GM21529 (cell line): ENCODE data around the gene RGS19.

Experiments used
- ATAC-seq: cut with Tn5 transposase; IDR thresholded peaks from one replicate; pipeline ENCODE4 v1.9.1; 2021; ENCODE audit not compliant: unreplicated experiment

The RGS19 gene

DNA sequence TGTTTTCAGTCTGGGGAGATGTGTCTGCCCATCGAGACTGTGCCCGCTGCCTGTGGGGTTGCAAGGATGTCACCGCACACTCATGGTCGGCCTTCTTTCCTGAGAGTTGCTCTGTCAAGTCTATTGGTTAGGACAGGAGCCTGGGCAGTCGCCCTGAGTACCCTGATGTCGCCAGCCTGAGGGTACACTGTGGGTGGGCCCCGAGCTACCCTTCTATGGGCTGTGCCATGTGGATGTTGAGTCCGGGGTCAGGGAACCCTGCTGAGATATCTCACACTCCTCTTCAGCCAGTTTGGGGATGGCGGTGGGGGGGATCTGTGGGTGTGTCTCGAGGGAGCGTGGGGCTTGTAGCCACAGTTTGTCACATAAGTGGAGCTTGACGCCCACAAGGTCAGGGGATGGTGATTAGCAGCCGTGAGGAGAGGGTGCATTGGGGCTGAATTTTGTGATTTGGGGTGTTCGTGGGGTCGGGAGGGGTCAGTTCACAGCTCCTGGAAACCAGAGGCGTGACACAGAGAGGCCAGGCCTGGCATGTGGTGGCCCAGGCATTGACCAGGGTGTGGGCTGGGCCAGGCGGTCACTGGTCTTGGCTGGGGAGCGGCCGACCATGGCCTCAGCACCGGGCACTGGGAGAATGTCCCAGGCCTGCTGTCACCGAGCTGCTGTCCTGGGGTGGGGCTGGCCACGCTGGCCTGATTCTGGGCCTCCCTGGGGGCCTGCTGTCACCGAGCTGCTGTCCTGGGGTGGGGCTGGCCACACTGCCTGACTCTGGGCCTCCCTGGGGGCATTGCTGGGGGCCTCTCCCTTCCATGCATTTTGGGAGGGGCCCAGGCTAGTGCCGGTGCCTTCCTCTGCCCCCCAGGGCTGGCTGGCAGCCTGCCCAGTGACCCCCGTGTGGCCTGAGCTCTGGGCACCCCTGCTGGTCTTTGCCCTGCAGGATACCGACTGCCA, 29.7 kb upstream of the RGS19 start:
- ATAC-seq: no peak

DNA sequence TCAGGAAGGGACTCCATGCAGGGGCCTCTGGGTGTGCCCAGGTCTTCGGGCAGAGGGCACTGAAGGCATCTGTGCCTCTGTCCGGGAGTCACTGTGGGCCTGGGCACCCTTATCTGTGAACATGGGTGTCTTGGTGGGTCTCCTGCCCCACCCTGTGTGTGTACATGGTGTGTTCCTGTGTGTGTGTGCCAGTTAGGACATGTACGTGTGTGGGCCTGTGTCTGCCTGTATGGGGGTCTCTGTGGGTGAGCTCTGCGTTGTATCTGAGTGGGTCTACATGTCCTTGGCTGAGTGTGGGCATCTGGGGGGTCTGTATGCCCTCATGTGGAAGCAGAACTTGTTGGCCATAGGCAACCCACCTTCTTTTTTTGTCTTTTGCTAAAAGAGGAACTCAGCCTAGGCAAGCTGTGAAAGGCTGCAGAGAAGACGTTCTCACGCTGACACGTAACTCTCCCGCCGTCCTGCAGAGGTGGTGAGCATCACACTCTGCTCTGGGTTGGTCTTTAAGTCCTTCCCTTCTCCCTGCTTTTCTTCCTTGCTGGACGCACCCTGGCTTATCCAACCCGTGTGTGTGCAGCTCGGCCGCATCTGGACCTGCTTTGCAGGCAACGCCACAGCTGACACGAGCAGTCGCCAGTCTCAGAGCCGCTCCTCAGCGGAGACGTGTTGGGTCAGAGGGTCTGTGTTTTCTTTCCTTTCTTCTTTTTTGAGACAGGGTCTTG, 28.6 kb upstream of the RGS19 start:
- no peak for ATAC-seq

DNA sequence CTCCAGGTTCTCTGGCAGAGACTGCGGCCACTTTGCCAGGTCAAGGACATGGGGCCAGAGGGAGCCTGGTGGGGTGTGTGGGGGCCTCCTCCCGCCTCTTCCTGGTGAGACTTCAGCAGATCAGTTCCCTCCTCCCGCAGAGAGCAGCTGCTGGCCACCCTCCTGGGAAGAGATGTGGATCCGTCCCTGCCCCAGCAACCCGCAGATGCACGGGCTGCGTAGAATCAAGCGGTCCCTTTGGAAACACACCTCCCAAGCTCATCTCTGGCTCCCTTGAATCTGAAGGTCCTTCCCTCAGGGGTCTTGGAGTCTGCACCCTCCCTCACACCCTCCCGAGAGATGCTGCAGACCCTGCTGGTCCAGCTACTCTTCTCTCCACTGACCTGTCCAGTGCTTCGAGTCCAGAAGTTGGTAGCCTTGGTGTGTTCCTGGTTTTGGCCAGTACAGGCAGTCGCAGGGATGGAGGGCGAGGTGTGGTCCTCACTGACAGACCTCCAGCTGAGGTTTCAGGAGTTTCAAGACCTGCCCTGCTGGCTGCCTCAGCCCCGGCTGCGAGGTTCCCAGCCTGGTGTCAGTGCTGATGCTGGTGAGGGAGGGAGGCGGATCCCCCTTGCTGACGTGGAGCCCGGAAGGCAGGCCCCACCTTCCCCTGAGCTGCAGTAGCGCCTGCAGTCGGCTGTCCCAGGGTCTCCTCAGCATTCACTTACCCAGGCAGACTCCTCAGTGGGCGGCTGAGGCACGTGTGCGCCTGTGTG, 27.8 kb upstream of the RGS19 start, which contains the start of gene NPBWR2:
NPBWR2 (minus strand) TSS at position 585 of the 755 bp plus-strand sequence. CDS start 734 bp downstream, outside the sequence.
- ATAC-seq: no peak

DNA sequence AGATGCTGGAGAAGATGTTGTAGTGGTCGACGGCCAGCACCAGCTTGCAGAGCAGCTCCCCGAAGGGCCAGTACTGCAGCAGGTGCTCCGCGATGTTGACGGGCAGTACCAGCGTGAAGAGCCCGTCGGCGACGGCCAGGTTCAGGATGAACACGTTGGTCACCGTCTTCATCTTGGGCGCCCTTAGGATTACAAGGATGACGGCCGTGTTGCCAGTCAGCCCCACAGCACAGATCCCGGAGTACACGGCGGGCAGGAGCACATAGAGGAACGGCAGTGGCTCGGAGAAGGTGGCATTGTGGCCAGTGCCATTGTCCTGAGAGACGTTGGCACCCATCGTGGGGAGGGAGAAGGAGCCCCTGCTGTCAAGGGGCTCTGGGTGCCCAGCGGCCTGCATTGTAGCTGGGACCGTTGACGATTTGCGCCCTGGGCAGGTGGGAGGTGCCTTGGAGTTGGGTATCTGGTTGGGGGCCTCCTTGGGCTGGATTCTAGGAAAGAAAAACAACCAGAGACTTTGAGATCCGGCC, 27.2 kb upstream of the RGS19 start:
- no peak for ATAC-seq

DNA sequence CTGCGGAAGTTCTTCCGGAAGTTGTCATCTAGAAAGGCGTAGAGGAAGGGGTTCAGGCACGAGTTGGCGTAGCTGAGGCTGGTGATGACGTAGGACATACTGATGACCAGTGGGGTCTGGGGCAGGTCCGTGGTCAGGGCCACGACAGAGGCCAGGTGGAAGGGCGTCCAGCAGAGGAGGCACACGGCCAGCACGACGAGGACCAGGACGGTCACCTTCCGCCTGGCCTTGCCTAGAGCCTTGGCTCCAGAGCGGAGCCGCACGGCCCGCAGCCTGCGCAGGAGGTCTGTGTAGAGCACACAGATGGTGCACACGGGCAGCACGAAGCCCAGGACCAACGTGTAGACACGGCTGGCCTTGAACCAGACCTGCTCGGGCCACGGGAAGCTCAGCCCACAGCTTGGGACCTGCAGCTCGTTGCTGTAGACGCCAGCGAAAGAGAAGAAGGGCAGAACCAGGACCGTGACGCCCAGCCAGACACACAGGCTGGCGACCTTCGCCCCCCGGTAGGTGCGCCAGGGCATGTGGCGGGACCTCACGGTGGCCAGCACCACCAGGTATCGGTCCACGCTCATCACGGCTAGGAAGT, 26.6 kb upstream of the RGS19 start:
- ATAC-seq: no peak

DNA sequence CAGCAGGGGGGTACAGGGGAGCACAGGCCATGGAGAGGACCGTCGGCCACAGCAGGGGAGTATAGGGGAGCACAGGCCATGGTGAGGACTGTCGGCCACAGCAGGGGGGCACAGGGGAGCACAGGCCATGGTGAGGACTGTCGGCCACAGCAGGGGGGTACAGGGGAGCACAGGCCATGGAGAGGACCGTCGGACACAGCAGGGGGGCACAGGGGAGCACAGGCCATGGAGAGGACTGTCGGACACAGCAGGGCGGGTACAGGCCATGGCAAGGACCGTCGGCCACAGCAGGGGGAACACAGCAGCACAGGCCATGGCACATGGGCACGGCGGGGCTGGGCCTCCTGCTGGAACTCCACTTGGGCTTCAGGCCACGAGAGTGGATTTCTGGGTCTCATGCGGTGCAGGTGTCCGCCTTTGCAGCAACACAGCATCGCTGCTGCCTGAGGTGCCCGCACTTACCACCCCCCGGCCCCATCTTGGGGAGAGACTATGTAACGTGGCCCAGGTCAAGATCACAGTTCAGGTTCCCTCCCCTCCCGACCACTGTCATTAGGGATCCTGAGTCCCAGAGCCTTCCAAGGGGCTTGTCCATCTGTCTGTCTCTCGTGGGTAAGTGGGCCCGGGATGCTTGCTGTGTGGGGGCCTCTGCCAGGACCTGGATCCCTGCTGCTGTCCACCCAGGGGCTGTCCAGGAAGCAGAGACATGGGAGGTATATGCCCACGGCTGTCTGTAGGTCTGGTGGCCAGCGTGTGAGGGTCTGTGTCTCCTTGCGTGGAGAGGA, 25.5 kb upstream of the RGS19 start:
- ATAC-seq: no peak

- ATAC-seq: no peak
Measured at GRCh38 chr20:64103871-64104666, 24.8 kb upstream of the RGS19 start.

GRCh38 chr20:64102647-64103354, 23.5 kb upstream of the RGS19 start:
- no peak for ATAC-seq

DNA sequence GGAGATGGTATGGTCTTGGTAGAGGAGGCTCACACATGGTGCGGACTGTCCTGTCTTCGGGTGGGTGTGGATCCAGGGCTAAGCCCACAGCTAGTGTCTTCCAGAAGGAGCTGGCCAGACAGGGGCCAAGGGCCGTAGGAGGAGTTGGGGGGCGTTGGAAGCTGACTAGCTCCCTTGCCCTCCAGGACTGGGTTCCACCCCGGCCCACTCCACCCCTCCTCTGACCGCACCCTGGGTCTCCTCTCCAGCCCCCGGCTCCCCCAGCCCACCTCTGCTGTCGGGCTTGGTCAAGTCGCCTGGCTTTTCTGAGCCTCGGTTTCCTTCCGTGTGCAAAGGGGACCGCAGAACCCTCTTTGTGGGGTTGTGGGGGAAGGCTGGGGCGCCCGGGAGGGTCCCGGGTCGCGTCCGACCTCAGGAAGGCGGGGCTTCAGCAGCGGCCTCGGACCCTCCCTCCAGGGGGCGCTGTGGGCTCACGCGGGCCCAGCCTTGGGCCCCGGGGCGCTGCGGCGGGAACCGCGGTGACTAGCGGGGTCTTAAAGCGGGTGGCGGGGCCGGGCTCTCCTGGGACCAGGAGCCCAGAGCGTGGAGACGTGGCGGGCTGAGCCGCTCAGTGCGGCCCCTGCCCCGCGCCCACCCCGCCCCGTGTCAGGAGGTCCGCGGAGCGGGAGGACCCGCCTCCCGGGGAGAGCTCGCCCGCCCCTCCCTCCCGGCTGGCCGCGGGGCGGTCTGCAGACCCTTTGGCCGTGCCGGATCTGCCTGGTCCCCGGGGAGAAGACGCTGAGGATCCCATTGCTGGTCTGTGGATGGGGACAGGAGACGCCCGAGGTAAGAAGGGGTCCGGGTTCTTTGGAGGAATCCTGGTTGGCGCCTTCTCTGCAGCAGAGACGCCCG, 22.7 kb upstream of the RGS19 start:
- no peak for ATAC-seq

DNA sequence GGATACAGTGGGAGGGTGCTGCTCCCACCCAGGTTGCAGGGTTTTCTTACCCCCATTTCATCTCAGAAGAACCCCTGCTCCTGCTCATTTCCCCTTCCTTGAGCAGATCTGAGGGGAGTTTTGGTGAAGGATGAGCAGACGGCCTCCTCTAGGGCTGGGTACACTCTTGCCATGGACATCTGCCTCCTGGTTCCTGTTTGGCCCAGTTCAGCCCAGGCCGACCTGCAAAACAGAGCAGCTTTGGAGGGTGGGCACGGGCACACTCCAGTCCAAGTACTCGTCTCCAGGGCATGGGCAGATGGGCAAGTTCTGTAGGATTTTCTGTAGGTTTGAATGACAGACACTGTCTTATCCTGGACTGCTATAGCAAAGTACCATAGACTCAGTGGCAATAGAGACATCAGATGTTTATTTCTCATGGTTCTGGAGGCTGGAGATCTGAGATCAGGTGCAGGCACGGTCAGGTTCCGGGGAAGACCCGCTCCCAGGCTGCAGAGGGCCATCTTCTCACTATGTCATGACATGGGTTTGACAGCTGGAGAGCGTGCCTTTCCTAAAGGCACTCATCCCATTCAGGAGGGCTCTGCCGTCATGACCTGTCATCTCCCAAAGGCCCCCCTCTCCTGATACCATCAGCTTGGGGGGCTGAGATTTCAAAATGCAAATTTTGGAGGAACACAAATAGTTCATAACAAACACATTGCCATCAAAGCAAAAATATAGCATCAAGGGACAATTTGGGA, 21.8 kb upstream of the RGS19 start:
- no peak for ATAC-seq

GRCh38 chr20:64100566-64100888, 21.2 kb upstream of the RGS19 start:
- ATAC-seq: no peak

GRCh38 chr20:64099880-64100565, 20.7 kb upstream of the RGS19 start:
- ATAC-seq: no peak

- no peak for ATAC-seq
Measured at GRCh38 chr20:64099086-64099786, 19.9 kb upstream of the RGS19 start.

- ATAC-seq: no peak
Measured at GRCh38 chr20:64098471-64099013, 19.2 kb upstream of the RGS19 start.

GRCh38 chr20:64096535-64096934, 17.2 kb upstream of the RGS19 start:
- no peak for ATAC-seq
